Measurements from ENCODE around the gene STX16.

DNA sequence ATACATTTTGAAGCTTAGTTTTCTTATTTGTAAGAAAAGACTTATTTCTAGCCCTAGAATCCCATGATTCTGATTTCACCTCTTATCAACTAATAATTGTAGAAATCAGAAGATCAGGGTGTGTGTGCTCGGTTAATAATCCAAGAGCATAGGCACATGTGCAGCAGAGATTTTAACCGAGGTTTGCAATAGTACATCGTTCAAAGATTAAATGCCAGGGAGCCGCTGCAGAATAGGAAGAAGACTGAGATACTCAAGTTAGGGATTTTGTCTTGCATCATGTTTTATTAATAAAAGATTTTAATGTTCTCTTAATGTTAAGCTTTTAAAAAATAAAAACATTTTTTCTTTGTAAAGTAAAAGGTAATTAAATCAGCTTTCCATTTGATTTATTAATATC is 6.9 kb downstream of the STX16 start:
- TF ChIP-seq CTCF (IDR thresholded peaks at IDR 0.05 in 4 of 5, conservative IDR thresholded peaks at IDR 0.05 in 1 of 5) = no peak
- TF ChIP-seq POLR2A (IDR thresholded peaks at IDR 0.05) = no peak
